Kidney capillary endothelial cell (primary cell): ENCODE data around the gene GPC3.
"Not testable (repeated sequence)": the region's sequence is repeated elsewhere in the genome, so short reads cannot be mapped to it uniquely, and the experiment has no call there.

Experiments used
- DNase-seq: peaks from one replicate; pipeline ENCODE4 v3.0.0-alpha.2; 2018; ENCODE audit warnings: low spot score

The GPC3 gene

GRCh38 chrX:133762976-133763548 lies 222.3 kb downstream of the GPC3 start:
- DNase-seq: not testable (repeated sequence)

GRCh38 chrX:133754657-133755056 lies 230.7 kb downstream of the GPC3 start:
- no peak for DNase-seq

DNA sequence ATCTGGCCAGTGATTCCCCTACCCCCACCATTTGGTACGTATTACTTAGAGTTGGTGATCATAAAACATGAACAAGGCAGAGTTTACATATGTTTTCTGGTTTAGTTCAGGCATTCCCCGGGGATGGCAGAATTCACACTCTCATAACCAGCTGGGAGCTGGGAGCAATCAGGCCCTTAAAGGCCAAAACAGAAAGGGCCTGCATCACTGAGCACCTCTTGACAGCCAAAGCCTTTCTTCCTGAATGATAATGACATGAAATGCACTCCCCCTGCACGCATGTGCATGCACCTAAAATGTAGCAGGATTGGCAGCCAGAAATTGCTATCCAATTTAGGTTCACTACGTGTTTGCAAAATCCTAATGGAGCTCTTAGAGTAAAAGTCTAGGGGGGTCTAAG lies 235.4 kb downstream of the GPC3 start:
- no peak for DNase-seq

DNA sequence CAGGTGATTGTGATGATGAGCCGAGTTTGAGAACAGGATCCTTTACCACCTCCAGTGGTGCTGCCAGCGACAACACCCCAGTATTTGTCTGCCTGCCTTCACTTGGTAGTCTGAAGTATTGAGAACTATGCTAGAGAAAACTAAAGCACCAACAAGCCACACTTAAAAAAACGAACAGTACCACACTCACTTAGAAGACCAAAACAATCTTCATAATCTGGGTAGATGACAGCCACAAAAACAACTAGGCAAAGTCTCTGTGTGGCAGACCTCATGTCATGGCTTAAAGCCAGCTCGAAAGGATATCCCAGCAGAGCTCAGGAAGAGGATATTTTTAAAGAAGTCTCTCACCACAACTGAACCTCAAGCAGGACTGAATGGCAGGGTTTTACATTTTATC lies 236.0 kb downstream of the GPC3 start:
- DNase-seq: no peak

DNA sequence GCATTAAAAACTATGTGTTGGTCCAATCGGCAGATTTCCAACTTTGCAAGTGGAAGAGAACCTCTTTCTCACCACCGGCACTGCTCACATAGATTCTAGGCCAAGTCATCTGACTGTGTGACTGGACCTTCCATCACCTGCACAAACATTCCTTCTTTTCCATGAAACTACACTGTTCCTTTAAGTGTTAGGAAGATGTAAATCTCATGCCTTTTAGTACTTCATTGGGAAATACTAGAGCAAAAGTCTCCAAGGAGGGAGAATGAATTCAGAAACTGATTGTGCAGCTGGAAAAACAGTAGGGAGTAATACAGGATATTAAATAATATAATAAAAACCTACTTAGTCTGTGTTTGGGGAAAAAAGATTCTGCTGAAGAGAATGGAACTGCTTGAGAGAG lies 238.2 kb downstream of the GPC3 start:
- no peak for DNase-seq

DNA sequence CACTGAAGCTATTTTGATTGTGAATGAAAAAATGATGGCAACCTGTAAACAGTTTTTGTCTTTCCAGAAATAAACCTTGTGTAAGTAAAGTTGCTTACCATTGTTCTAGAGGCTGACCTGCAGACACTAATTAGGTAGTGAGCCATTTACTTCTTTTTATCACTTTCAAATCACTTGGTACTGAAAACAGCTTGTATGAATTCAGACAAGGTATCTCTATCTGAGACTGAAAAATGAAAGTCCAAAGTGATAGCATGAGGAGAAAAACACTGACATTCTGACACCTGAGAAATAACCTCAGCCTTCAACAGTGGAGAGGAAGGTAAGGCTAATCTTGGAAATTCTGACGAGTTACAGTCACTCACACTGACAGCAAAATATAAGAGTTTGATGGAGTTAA lies 238.8 kb downstream of the GPC3 start:
- DNase-seq: no peak

DNA sequence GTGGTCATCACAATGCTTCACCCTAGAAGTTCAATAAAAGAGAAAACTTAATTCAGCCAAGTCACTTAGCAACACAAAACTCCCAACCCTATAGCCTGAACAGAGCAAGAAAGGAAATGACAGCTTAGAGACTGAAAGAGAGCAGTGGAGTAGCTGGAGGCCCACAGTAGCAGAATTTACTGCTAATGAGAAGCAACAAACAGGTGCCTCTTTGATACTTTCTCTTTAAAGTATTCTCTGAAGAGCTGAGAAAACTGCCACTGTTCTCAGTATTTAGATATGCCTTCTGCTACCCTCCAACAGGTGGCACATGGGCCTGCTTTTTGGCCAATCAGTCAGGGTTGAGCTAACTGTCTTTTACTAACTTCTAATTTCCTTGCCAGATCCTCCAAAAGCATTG lies 240.0 kb downstream of the GPC3 start:
- no peak for DNase-seq

GRCh38 chrX:133742602-133743305 lies 242.6 kb downstream of the GPC3 start:
- DNase-seq: no peak

DNA sequence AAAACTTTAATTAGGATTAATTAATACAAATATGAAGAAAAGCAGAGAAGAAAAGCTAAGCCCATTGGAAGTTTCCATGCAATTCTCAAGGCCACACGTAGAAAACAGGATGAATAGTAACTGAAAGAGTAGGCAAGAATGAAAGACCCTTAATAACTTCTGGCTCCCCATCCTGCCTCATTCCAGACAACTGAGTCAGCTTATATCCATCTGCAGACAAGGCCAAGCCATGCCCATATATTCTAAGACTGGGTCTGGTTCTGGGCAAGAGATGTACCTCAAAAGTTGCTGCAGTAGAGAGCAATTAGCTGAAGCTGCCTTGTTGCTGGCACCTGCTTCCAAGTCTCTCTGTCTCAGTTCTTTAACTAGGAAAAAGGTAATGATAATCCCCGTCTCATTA lies 244.1 kb downstream of the GPC3 start:
- DNase-seq: no peak

DNA sequence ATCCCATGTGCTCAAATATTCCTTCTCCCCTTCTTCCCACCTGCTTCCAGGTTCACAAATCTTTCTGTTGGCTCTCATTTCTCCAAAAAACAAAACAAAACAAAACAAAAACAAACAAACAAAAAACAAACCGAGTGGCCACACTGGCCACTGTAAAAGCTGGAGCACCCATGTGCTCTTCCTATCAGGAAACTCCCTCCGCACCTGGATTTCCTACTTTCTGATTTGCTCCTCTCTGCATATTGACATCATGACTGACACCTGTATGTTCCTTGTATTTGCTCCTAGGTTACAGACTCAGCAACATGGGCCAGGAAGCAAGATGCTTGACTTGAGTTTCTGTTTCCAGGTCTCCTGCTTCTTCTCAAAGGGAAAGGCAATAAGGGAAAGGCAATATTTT lies 258.8 kb downstream of the GPC3 start:
- DNase-seq: no peak

DNA sequence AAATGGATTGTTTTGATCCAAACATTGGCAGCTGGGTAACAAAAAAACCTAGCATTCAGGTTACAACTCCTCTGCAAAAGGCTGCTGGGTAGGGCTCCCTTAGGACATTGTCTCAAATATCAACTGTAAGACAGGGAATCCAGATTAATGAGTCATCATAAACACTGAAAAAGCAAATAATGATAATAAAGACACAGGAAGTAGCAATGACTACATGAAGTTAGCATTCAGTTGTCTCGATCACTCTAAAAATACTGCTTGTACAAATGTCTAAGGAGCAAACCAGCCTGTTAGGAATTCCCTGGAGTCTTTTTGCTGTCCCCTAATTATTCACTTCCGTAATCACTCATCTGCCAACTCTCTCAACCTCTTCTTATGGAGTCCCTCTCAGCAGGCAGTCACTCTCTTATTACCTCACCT lies 259.2 kb downstream of the GPC3 start:
- peak; percentile 72 for DNase-seq

DNA sequence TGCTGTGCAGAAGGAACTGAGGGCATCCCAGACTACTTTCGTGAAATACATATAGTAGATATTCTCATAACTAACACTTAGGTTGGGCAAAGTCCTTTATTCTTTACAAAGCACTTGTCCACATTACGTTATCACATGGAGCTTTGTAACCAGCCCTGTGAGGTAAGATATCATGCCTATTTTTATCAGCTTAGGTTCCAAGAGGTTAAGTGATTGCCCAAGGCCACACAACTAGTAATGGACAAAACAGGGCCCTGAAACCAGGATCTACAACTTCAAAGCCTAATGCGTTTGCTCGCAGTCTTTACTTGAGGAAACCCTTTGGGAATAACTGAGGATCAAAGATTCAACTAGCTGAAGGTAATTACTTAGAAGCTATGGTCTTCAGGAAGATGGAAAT lies 261.5 kb downstream of the GPC3 start:
- no peak for DNase-seq

GRCh38 chrX:133722756-133723155 lies 262.6 kb downstream of the GPC3 start:
- DNase-seq: no peak

DNA sequence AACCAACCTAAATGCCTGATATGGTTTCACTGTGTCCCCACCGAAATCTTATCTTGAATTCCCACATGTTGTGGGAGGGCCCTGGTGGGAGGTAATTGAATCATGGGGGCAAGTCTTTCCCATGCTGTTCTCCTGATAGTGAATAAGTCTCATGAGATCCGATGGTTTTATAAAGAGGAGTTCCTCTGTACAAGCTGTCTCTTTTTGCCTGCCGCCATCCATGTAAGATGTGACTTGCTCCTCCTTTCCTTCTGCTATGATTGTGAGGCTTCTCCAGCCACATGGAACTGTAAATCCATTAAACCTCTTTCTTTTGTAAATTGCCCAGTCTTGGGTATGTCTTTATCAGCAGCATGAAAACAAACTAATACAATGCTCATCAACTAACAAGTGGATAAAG lies 265.1 kb downstream of the GPC3 start:
- not testable (repeated sequence) for DNase-seq

GRCh38 chrX:133715715-133716114 lies 269.7 kb downstream of the GPC3 start:
- no peak for DNase-seq

GRCh38 chrX:133709501-133709900 lies 275.9 kb downstream of the GPC3 start:
- DNase-seq: no peak

- no peak for DNase-seq
These were observed 278.5 kb downstream of the GPC3 start for GRCh38 chrX:133706890-133707289.

DNA sequence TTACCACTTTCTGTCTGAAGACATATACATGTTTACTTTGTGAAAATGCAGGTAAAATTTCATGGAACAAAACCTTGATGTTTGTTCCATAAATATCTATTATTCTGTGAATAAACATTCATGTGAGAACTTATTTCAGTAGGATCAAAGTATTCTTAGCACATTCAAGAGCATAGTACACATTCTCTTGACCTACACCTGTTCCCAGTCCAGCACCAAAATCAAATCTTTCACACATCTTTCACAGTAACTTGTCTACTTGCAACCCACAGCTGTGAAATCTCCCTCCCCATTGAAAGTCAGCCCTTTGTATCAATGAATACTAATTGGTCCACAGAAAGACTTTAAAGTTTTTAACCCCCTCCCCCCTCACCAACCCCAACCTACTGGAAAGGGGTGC lies 283.2 kb downstream of the GPC3 start:
- DNase-seq: no peak

DNA sequence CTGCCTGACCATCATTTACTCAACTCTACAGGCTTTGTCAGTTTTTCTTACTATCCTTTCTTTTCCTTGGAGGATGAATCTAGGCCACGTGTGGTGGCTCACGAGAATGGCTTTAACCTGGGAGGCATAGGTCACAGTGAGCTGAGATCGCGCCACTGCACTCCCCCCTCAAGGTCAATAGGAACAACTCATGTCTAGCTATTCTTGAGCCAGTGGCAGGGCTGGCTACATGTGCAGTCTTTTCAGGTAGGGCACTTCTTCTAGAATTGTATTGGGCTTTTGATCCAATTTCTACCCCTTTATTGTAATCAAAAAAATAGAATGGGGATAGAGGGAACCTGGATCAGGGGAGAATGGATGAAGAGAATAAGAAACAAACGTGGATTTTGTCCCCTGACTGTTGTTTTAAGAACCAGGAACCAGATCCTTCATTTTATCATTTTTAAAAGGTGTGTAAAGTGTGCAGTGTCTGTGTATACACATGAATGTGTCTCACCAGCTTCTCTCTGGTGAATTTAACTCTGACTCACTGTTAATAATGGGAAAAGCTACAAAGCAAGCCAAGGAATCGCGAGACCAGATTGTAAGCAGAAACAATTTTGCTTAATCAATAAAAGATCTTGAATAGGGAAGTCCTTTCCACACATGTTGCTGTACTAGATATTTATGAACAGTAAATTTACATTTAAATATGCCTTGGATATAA lies 286.2 kb downstream of the GPC3 start:
- DNase-seq: no peak

GRCh38 chrX:133698298-133698697 lies 287.1 kb downstream of the GPC3 start:
- DNase-seq: peak; percentile 1

GRCh38 chrX:133697656-133698055 lies 287.7 kb downstream of the GPC3 start:
- no peak for DNase-seq

DNA sequence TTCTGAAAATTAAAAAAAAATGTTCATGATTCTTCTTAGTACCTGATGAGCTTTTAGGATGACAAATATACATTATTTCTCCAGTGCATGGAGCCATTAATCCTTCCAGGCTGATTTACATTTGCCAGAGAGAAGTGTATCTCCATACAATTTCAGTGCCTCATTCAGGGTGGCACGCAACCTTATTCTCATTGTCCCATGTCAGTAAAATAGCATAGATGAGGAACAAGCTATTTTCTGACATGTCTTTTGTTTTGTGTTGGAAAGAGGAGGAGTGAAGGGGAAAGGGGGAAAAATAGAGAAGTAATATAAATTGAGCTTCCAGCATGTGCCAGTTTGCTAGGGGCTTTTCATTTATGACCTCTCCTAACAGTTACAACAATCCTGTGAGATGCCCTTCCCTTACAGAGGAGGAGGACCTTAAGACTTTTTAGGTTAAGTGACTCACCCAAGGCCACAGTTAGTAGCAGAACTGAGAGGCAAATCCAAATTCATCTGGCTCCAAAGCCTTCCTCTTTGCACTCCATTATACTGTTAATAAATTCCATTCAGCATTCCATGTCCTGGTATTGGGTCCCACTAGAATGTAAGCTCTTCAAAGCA lies 295.3 kb downstream of the GPC3 start:
- no peak for DNase-seq

GRCh38 chrX:133685822-133686221 lies 299.6 kb downstream of the GPC3 start:
- no peak for DNase-seq
